Activated CD8-positive, alpha-beta T cell treated with anti-CD3 and anti-CD28 coated beads for 36 hours (primary cell): ENCODE measurements around the gene RBP5. TPM values are rescaled to one million over a fixed set of nuclear protein-coding genes. Genes with fewer than 3 reads are reported as not detected.
A peak's percentile ranks its signal among the peaks of the same experiment; 100 is the strongest.

ENCODE experiments used
- ATAC-seq: fragments of 200-7000 bp; cut with Tn5 transposase; one replicate; pipeline ENCODE4 v1.10.0; 2021; ENCODE audit warnings: mild to moderate bottlenecking, moderate library complexity
- CTCF ChIA-PET: fragments of 350-600 bp; sonication (Branson Sonifier 250); formaldehyde crosslinking; loops from one replicate; lab custom pipeline; 2021; ENCODE audit warnings: antibody characterized with exemption; lab: Charles Lee
- POLR2A ChIA-PET: fragments of 350-600 bp; sonication (Branson Sonifier 250); formaldehyde crosslinking; loops from one replicate; lab custom pipeline; 2021; ENCODE audit warnings: antibody characterized with exemption; lab: Charles Lee
- DNase-seq: peaks from one replicate; pipeline ENCODE4 v3.0.0-alpha.2; 2020
- H3K27ac Mint-ChIP-seq: one replicate; pipeline ENCODE4 v1.8.0; 2021; ENCODE audit warnings: mild to moderate bottlenecking, mixed read lengths
- H3K27me3 Mint-ChIP-seq: one replicate; pipeline ENCODE4 v1.8.0; 2021; ENCODE audit warnings: mixed read lengths
- H3K36me3 Mint-ChIP-seq: one replicate; pipeline ENCODE4 v1.8.0; 2021; ENCODE audit warnings: low read depth, mixed read lengths
- H3K4me1 Mint-ChIP-seq: one replicate; pipeline ENCODE4 v1.8.0; 2021; ENCODE audit warnings: low read depth, mixed read lengths
- H3K4me3 Mint-ChIP-seq: one replicate; pipeline ENCODE4 v1.8.0; 2021; ENCODE audit warnings: mild to moderate bottlenecking, moderate library complexity, mixed read lengths
- H3K9me3 Mint-ChIP-seq: one replicate; pipeline ENCODE4 v1.8.0; 2021; ENCODE audit warnings: mixed read lengths
- intact Hi-C: fragments of 100-400 bp; cut with micrococcal nuclease; formaldehyde crosslinking; loops from one replicate; pipeline ENCODE4 v1.10.0; 2022
- total RNA-seq, 2 experiments: library from RNA; stranded (reverse); gene quantifications; one replicate each; pipeline ENCODE4 v1.2.3, GENCODE V29; 2021
- TF ChIP-seq, protein P1 (sequence below): fragments of 200-600 bp; IDR thresholded peaks from one replicate; pipeline ENCODE4 v1.8.0; 2022; ENCODE audit warnings: antibody characterized with exemption, mild to moderate bottlenecking

RBP5 gene
- total RNA-seq, 2 experiments from 2014 or later, result not detected

DNA sequence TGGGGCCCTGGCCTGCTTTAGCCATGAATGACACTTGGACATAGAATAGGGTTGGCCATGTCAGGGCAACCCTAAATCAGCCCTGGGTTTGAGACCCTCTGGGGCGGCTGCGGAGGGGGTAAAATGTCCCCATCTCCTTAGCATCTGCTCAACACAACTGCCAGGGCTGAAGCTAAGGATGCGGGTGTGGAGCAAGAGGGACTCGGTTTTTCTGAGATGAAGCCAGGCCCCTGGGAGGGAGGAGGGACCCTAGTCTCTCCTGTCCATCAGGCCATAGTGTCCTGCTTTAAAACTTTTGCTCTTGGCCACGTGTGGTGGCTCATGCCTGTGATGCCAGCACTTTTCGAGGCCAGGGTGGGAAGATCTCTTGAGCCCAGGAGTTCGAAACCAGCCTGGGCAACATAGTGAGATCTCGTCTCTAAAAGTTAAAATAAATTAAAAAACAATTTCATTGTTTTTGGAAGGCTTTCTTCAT lies 35.7 kb downstream of the RBP5 start:
- Mint-ChIP-seq H3K27ac (no peak overlapping the region), H3K9me3 (no peaks in the 10 kb centered on the region), H3K4me3 (no peak overlapping the region), H3K27me3 (no peaks in the 10 kb centered on the region), H3K36me3 (no peaks in the 10 kb centered on the region), H3K4me1 (peaks cover 6% of the 10 kb centered on the region)
- DNase-seq (no peak), ATAC-seq (peak; percentile 9)
- POLR2A ChIA-PET, result interaction anchor here (0.8 to 2.4 kb wide), 5 partner anchors 9 to 149 kb away, joined by 3 to 14 read pairs (median 4); partner anchors contain the start of genes C12orf57, C1RL, LPCAT3 and RNU7-1
- intact Hi-C loops, result no loop called here
- TF ChIP-seq, protein P1, sequence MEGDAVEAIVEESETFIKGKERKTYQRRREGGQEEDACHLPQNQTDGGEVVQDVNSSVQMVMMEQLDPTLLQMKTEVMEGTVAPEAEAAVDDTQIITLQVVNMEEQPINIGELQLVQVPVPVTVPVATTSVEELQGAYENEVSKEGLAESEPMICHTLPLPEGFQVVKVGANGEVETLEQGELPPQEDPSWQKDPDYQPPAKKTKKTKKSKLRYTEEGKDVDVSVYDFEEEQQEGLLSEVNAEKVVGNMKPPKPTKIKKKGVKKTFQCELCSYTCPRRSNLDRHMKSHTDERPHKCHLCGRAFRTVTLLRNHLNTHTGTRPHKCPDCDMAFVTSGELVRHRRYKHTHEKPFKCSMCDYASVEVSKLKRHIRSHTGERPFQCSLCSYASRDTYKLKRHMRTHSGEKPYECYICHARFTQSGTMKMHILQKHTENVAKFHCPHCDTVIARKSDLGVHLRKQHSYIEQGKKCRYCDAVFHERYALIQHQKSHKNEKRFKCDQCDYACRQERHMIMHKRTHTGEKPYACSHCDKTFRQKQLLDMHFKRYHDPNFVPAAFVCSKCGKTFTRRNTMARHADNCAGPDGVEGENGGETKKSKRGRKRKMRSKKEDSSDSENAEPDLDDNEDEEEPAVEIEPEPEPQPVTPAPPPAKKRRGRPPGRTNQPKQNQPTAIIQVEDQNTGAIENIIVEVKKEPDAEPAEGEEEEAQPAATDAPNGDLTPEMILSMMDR, result no peak
- CTCF ChIA-PET, result interaction anchor here (1.0 to 2.7 kb wide), 6 partner anchors 10 to 94 kb away, joined by 3 to 13 read pairs (median 4); no protein-coding TSS in a partner anchor

DNA sequence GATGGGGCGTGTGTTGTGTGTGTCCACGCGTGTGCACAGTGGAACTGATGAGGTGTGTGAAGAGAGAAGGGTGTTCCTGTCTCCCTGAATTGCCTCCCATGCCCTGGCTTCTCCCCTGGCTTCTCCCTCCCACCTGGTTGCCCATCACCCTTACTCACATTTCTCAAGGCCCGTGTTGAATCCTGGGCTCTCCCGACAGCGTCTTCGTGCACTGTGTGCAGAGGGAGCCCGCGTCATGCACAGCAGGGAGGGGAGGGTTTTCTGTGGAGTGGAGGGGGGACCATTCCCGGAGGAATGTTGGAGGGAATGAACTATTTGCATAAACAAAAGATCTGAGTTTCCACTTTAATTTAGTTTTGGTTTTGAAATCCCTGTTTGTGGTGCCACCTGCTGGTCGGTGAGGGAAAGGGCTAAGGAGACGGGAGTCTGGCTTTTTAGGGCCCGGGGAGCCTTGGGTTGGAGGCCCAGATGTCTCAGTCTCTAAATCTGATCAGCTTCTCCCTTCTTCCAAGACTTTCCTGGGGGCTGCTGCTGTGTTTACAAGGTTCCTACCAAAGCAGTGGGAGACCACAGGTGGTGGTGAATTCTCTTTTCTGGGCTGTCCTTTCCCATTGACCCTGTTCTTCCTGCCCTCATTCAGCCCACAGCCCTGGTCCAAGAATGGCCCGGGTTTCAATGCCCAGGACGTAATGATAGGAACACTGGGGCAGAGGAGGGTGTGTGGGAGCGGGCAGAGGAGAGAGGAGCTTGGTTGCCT lies 36.3 kb downstream of the RBP5 start, which contains the start of gene C1R:
Gene C1R (minus strand): TSS at position 217 of the 757 bp plus-strand sequence. CDS start 57 bp downstream, at position 160.
- Mint-ChIP-seq H3K4me3 (peak within 1 kb of the TSS; percentile 75), H3K9me3 (no peaks in the 10 kb centered on the region), H3K4me1 (peaks cover 6% of the 10 kb centered on the region), H3K27ac (peak within 1 kb of the TSS; percentile 77), H3K27me3 (no peaks in the 10 kb centered on the region), H3K36me3 (no peaks in the 10 kb centered on the region)
- POLR2A ChIA-PET, result interaction anchor here (0.8 to 2.4 kb wide), 5 partner anchors 10 to 148 kb away, joined by 3 to 14 read pairs (median 4); partner anchors contain the start of genes C12orf57, C1RL, LPCAT3 and RNU7-1
- peak; percentile 86 for ATAC-seq
- peak; percentile 81 for DNase-seq
- TF ChIP-seq, protein P1, result peak; percentile 91
- CTCF ChIA-PET, result interaction anchor here (1.0 to 2.7 kb wide), 6 partner anchors 10 to 94 kb away, joined by 3 to 13 read pairs (median 4); no protein-coding TSS in a partner anchor
- intact Hi-C loops, result no loop called here

DNA sequence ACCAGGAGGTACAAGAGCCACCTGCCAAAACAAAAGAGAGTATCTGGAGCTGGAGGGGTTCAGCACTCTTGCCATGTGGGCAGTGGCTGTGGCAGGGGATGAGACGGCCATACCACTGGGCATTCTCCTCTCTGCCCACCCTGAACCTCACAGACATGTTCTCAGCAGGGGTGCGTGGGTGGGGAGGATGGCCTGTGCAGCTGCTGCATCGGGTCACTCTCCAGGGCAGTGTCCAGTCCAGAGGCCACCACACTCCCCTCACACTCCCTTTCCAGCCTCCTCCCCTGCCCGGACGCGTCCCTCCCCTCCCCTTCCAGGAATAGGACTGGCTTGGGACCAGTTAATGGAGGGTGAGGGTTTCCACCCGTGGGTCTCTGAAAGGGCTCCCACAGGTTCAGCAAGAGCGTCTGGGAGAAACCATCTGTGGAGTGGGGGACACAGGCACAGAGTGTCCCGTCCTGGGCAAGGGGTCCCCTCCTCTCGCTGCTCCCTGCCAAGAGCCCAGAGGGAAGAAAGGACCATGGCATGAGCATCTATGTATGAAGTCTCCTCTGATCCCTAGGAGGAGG lies 36.9 kb downstream of the RBP5 start:
- intact Hi-C loops, result no loop called here
- DNase-seq (no peak), ATAC-seq (peak; percentile 6)
- H3K9me3 Mint-ChIP-seq, result no peaks in the 10 kb centered on the region
- H3K27me3 Mint-ChIP-seq, result no peaks in the 10 kb centered on the region
- POLR2A ChIA-PET, result interaction anchor here (0.6 to 2.4 kb wide), 5 partner anchors 24 to 479 kb away, joined by 3 to 14 read pairs (median 4); partner anchors contain the start of genes C12orf57 and RNU7-1
- no peaks in the 10 kb centered on the region for H3K36me3 Mint-ChIP-seq
- peaks cover 6% of the 10 kb centered on the region for H3K4me1 Mint-ChIP-seq
- peak overlapping the region; percentile 77 for H3K27ac Mint-ChIP-seq
- peak overlapping the region; percentile 75 for H3K4me3 Mint-ChIP-seq
- CTCF ChIA-PET, result interaction anchor here (0.9 to 2.7 kb wide), 7 partner anchors 11 to 147 kb away, joined by 3 to 13 read pairs (median 4); no protein-coding TSS in a partner anchor
- TF ChIP-seq, protein P1, result no peak

DNA sequence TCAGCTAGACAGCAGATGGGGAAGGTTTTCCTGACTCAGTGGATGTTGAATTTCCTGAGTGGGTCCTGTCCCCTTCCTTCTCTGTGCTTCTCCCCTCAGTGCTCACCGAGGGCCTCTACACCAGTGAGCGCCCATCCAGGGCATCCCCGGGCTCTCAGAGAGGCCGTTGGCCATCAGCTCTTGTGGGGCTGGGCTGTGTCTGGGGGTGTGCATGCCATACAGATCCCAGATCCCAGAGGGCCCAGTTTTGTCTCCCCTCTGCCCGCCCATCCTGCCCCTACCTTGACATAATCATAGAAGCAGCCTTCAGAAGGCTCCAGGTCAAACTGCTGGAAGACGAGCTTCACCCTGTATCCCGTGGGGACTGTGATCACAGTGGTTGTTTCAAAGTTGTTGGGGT lies 37.5 kb downstream of the RBP5 start:
- no peaks in the 10 kb centered on the region for H3K9me3 Mint-ChIP-seq
- POLR2A ChIA-PET, result interaction anchor here (0.6 to 1.4 kb wide), 4 partner anchors 23 to 479 kb away, joined by 3 to 6 read pairs (median 4); partner anchors contain the start of genes C12orf57 and RNU7-1

More for the DNA sequence above, 37.5 kb downstream of the RBP5 start:
- H3K36me3 Mint-ChIP-seq, result no peaks in the 10 kb centered on the region
- H3K27me3 Mint-ChIP-seq, result no peaks in the 10 kb centered on the region
- no peak for DNase-seq
- CTCF ChIA-PET, result interaction anchor here (0.9 to 1.5 kb wide), 5 partner anchors 22 to 146 kb away, joined by 3 to 7 read pairs (median 3); no protein-coding TSS in a partner anchor
- intact Hi-C loops, result no loop called here
- no peak overlapping the region for H3K27ac Mint-ChIP-seq
- peaks cover 6% of the 10 kb centered on the region for H3K4me1 Mint-ChIP-seq
- TF ChIP-seq, protein P1, result no peak
- ATAC-seq, result no peak
- H3K4me3 Mint-ChIP-seq, result no peak overlapping the region
